Measurements from ENCODE around the gene TXNL1. TPM values are rescaled to one million over a fixed set of nuclear protein-coding genes. Genes with fewer than 3 reads are reported as not detected.
"Not testable (repeated sequence)": the region's sequence is repeated elsewhere in the genome, so short reads cannot be mapped to it uniquely, and the experiment has no call there.

The TXNL1 gene
- total and polyA plus RNA-seq, 4 donors: 36.4 to 49.6 (median 44.4) TPM

DNA sequence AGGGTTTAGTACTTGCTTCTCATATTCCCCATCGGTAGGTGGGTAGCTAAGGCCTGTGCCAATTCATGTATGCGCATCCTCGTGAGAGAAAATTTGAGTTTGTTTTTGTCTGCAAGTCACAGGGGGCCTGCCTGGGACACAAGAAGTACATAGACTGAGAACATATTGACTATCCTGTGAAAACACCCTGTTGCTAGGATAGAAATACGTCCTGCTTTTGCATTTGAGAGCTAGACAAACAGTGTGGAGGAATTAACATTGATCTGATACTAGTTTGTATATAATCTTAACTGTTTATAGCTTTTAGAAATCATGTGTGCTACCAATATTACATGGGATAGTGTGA lies 23.6 kb upstream of the TXNL1 start:
- intact Hi-C loops (cut with DNase I): no loop called here
- Histone ChIP-seq H3K27me3 (ENCODE audit: control insufficient read depth in 1 of 2, insufficient read depth in 2 of 2, low read length in 1 of 2) (no peaks in the 10 kb centered on the region), H3K9me3 (ENCODE audit: control insufficient read depth, low read length) (no peaks in the 10 kb centered on the region), H3K36me3 (ENCODE audit: control insufficient read depth in 1 of 2, insufficient read depth in 2 of 2, low read length in 1 of 2) (no peaks in the 10 kb centered on the region), H3K27ac (ENCODE audit: low read depth in 1 of 2, low read length in 2 of 2) (no peak overlapping the region), H3K4me1 (ENCODE audit: control insufficient read depth in 1 of 2, insufficient read depth in 2 of 2, low read length in 2 of 2) (peaks cover 0 to 3% of the 10 kb centered on the region in 2 donors), H3K4me3 (ENCODE audit: low read length in 2 of 2) (no peak overlapping the region)
- WGBS, 2 donors: 44 to 46% methylated on average over 4 of the region's 4 CpGs
- ATAC-seq (ENCODE audit: low FRiP score) (no peak), DNase-seq (no peak)

DNA sequence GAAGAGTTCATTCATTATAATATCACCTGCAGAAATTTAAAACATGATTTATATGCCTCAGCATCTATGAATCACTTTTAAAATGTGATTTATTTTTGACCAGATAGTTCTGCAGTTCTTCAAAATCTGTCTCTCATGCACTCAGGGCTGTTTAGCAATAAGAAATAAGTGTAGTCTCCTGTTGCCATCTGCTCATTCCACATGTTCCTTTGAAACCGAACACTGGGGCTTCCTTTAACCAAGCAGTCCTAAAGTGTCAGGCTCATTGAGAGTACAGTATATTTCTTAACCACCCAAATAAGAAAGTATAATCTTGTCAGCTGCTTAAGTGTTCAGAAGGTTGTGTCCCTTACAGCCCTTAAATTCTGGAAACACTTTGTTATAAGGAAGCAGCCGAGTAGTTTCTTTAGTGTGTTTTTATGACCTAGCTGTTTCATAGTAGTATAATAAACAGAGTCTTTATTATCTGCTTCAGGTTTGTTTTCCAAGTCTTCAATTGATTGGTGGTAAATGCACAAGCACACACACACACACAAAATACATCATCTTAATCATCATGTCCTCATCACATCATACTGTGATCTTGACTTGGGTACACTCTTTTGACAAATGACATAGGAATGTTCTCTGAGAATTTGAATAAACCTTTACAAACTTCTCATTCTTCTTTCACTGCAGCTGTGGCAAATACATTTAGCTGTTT lies 23.1 kb upstream of the TXNL1 start:
- no peak for ATAC-seq (ENCODE audit: low FRiP score)
- intact Hi-C loops (cut with DNase I): no loop called here
- WGBS, 2 donors: 34 to 36% methylated on average over 2 of the region's 2 CpGs

DNA sequence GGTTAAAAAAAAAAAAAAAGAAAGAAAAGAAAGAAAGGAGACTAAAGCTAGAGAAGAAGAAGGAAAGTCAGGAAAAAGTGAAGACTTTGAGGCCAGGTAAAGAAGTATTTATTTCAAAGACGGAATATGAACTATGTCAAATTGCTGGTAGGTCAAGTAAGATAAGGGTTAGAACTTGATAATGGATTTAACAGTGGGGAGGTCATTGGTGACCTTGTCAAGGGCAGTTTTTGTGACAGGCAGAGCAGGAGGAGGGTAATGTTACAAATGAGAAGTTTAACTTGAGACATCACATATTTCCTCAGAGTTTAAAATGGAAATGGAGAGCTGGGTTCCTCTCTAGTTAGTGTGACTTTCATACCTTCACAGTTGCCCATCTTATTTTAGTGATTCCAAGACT lies 22.3 kb upstream of the TXNL1 start:
- no peaks in the 10 kb centered on the region for H3K36me3 ChIP-seq (ENCODE audit: control insufficient read depth in 1 of 2, insufficient read depth in 2 of 2, low read length in 1 of 2)
- peaks cover 0 to 3% of the 10 kb centered on the region in 2 donors for H3K4me1 ChIP-seq (ENCODE audit: control insufficient read depth in 1 of 2, insufficient read depth in 2 of 2, low read length in 2 of 2)
- no peaks in the 10 kb centered on the region for H3K27me3 ChIP-seq (ENCODE audit: control insufficient read depth in 1 of 2, insufficient read depth in 2 of 2, low read length in 1 of 2)
- no peaks in the 10 kb centered on the region for H3K9me3 ChIP-seq (ENCODE audit: control insufficient read depth, low read length)
- 96 to 100% methylated on average over 1 of the region's 1 CpG for WGBS, 2 donors
- no peak overlapping the region for H3K27ac ChIP-seq (ENCODE audit: low read depth in 1 of 2, low read length in 2 of 2)
- H3K4me3 ChIP-seq (ENCODE audit: low read length in 2 of 2): no peak overlapping the region
- intact Hi-C loops (cut with DNase I): no loop called here
- DNase-seq (no peak), ATAC-seq (ENCODE audit: low FRiP score) (no peak)

More for the DNA sequence above, 23.1 kb upstream of the TXNL1 start:
- H3K27me3 ChIP-seq (ENCODE audit: control insufficient read depth in 1 of 2, insufficient read depth in 2 of 2, low read length in 1 of 2): no peaks in the 10 kb centered on the region
- DNase-seq: no peak
- no peak overlapping the region for H3K27ac ChIP-seq (ENCODE audit: low read depth in 1 of 2, low read length in 2 of 2)
- H3K9me3 ChIP-seq (ENCODE audit: control insufficient read depth, low read length): no peaks in the 10 kb centered on the region
- no peaks in the 10 kb centered on the region for H3K36me3 ChIP-seq (ENCODE audit: control insufficient read depth in 1 of 2, insufficient read depth in 2 of 2, low read length in 1 of 2)
- H3K4me1 ChIP-seq (ENCODE audit: control insufficient read depth in 1 of 2, insufficient read depth in 2 of 2, low read length in 2 of 2): peaks cover 0 to 3% of the 10 kb centered on the region in 2 donors
- H3K4me3 ChIP-seq (ENCODE audit: low read length in 2 of 2): no peak overlapping the region

DNA sequence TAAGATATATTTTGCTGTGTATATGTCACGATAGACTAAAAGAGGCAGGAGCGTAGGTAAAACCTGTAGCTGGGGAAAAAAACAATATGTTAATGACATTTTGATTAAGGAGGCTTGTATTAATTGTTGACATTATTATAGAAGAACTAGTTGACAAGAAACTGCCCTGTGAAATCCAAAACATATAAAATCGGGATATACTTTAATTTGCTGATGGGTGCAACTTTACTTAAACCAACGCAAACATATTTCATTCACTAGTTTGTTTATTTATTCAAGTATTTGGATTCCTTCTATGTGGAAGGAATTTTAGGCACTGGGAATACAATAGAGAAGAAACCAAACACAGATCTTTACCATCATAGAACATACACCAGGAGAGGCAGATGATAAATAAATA lies 20.7 kb upstream of the TXNL1 start:
- DNase-seq: no peak

GRCh38 chr18:56658261-56658660 lies 19.9 kb upstream of the TXNL1 start:
- ATAC-seq (ENCODE audit: low FRiP score) (no peak), DNase-seq (no peak)
- no peak overlapping the region for H3K27ac ChIP-seq (ENCODE audit: low read depth in 1 of 2, low read length in 2 of 2)
- no peaks in the 10 kb centered on the region for H3K9me3 ChIP-seq (ENCODE audit: control insufficient read depth, low read length)
- H3K36me3 ChIP-seq (ENCODE audit: control insufficient read depth in 1 of 2, insufficient read depth in 2 of 2, low read length in 1 of 2): no peaks in the 10 kb centered on the region
- 95 to 98% methylated on average over 2 of the region's 2 CpGs for WGBS, 2 donors
- no peak overlapping the region for H3K4me3 ChIP-seq (ENCODE audit: low read length in 2 of 2)
- H3K4me1 ChIP-seq (ENCODE audit: control insufficient read depth in 1 of 2, insufficient read depth in 2 of 2, low read length in 2 of 2): peaks cover 3% of the 10 kb centered on the region in 2 donors
- intact Hi-C loops (cut with DNase I): no loop called here
- H3K27me3 ChIP-seq (ENCODE audit: control insufficient read depth in 1 of 2, insufficient read depth in 2 of 2, low read length in 1 of 2): no peaks in the 10 kb centered on the region

More for the DNA sequence above, 20.7 kb upstream of the TXNL1 start:
- H3K27me3 ChIP-seq (ENCODE audit: control insufficient read depth in 1 of 2, insufficient read depth in 2 of 2, low read length in 1 of 2): no peaks in the 10 kb centered on the region
- H3K4me1 ChIP-seq (ENCODE audit: control insufficient read depth in 1 of 2, insufficient read depth in 2 of 2, low read length in 2 of 2): peaks cover 0 to 3% of the 10 kb centered on the region in 2 donors
- H3K36me3 ChIP-seq (ENCODE audit: control insufficient read depth in 1 of 2, insufficient read depth in 2 of 2, low read length in 1 of 2): no peaks in the 10 kb centered on the region
- H3K27ac ChIP-seq (ENCODE audit: low read depth in 1 of 2, low read length in 2 of 2): no peak overlapping the region
- no peak overlapping the region for H3K4me3 ChIP-seq (ENCODE audit: low read length in 2 of 2)
- ATAC-seq (ENCODE audit: low FRiP score): no peak
- WGBS, 2 donors: 95 to 96% methylated on average over 4 of the region's 4 CpGs
- intact Hi-C loops (cut with DNase I): no loop called here
- no peaks in the 10 kb centered on the region for H3K9me3 ChIP-seq (ENCODE audit: control insufficient read depth, low read length)

DNA sequence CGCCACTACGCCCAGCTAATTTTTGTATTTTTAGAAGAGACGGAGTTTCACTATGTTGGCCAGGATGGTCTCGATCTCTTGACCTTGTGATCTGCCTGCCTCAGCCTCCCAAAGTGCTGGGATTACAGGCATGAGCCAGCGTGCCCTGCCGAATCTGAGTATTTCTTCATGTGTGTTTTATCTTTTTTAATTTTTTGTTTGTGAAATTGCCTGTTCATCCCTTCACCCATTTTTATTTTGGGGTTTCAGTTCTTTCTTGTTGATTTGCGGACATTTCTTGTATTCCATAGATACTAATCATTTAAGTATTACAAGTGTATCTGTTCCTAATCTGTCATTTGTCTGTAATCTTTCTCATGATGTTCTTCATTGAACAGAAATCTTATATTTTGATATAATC lies 15.9 kb upstream of the TXNL1 start:
- H3K27me3 ChIP-seq (ENCODE audit: control insufficient read depth in 1 of 2, insufficient read depth in 2 of 2, low read length in 1 of 2); DNase-seq; H3K4me1 ChIP-seq (ENCODE audit: control insufficient read depth in 1 of 2, insufficient read depth in 2 of 2, low read length in 2 of 2); ATAC-seq (ENCODE audit: low FRiP score); H3K4me3 ChIP-seq (ENCODE audit: low read length in 2 of 2); H3K27ac ChIP-seq (ENCODE audit: low read depth in 1 of 2, low read length in 2 of 2); H3K36me3 ChIP-seq (ENCODE audit: control insufficient read depth in 1 of 2, insufficient read depth in 2 of 2, low read length in 1 of 2); H3K9me3 ChIP-seq (ENCODE audit: control insufficient read depth, low read length); intact Hi-C loops (cut with DNase I): not testable (repeated sequence)
- WGBS, 2 donors: 97 to 98% methylated on average over 7 of the region's 7 CpGs

GRCh38 chr18:56652802-56653201 lies 14.4 kb upstream of the TXNL1 start:
- Histone ChIP-seq H3K4me3 (ENCODE audit: low read length in 2 of 2) (no peak overlapping the region), H3K27ac (ENCODE audit: low read depth in 1 of 2, low read length in 2 of 2) (no peak overlapping the region), H3K4me1 (ENCODE audit: control insufficient read depth in 1 of 2, insufficient read depth in 2 of 2, low read length in 2 of 2) (peaks cover 1 to 3% of the 10 kb centered on the region in 2 donors), H3K27me3 (ENCODE audit: control insufficient read depth in 1 of 2, insufficient read depth in 2 of 2, low read length in 1 of 2) (no peaks in the 10 kb centered on the region), H3K36me3 (ENCODE audit: control insufficient read depth in 1 of 2, insufficient read depth in 2 of 2, low read length in 1 of 2) (no peaks in the 10 kb centered on the region), H3K9me3 (ENCODE audit: control insufficient read depth, low read length) (no peaks in the 10 kb centered on the region)
- WGBS, 2 donors: 80 to 87% methylated on average over 4 of the region's 4 CpGs
- ATAC-seq (ENCODE audit: low FRiP score) (no peak), DNase-seq (no peak)
- intact Hi-C loops (cut with DNase I): no loop called here

GRCh38 chr18:56651771-56652092 lies 13.3 kb upstream of the TXNL1 start:
- intact Hi-C loops (cut with DNase I): loop anchor here in 1 of 2 donors (1.0 kb wide), 1 partner anchor 13 kb away; the partner anchor contains the start of gene TXNL1
- H3K27me3 ChIP-seq (ENCODE audit: control insufficient read depth in 1 of 2, insufficient read depth in 2 of 2, low read length in 1 of 2): no peaks in the 10 kb centered on the region
- H3K4me1 ChIP-seq (ENCODE audit: control insufficient read depth in 1 of 2, insufficient read depth in 2 of 2, low read length in 2 of 2): peaks cover 1 to 3% of the 10 kb centered on the region in 2 donors
- no peaks in the 10 kb centered on the region for H3K36me3 ChIP-seq (ENCODE audit: control insufficient read depth in 1 of 2, insufficient read depth in 2 of 2, low read length in 1 of 2)
- peak overlapping the region in 1 of 2 donors; percentile 82 for H3K27ac ChIP-seq (ENCODE audit: low read depth in 1 of 2, low read length in 2 of 2)
- peak overlapping the region; percentile 90 to 91 for H3K4me3 ChIP-seq (ENCODE audit: low read length in 2 of 2)
- H3K9me3 ChIP-seq (ENCODE audit: control insufficient read depth, low read length): no peaks in the 10 kb centered on the region
- WGBS, 2 donors: 5 to 7% methylated on average over 5 of the region's 5 CpGs
- ATAC-seq (ENCODE audit: low FRiP score) (no peak), DNase-seq (no peak)
